ENCODE data around the gene TPRG1L.
A peak's percentile ranks its signal among the peaks of the same experiment; 100 is the strongest.
"Not testable (repeated sequence)": the region's sequence is repeated elsewhere in the genome, so short reads cannot be mapped to it uniquely, and the experiment has no call there.

The TPRG1L gene

GRCh38 chr1:3608154-3608553 lies 16.7 kb upstream of the TPRG1L start:
- no peak for DNase-seq

GRCh38 chr1:3609016-3609768 lies 15.6 kb upstream of the TPRG1L start:
- DNase-seq = peak in 2 of 51 donors; percentile 18 to 19

DNA sequence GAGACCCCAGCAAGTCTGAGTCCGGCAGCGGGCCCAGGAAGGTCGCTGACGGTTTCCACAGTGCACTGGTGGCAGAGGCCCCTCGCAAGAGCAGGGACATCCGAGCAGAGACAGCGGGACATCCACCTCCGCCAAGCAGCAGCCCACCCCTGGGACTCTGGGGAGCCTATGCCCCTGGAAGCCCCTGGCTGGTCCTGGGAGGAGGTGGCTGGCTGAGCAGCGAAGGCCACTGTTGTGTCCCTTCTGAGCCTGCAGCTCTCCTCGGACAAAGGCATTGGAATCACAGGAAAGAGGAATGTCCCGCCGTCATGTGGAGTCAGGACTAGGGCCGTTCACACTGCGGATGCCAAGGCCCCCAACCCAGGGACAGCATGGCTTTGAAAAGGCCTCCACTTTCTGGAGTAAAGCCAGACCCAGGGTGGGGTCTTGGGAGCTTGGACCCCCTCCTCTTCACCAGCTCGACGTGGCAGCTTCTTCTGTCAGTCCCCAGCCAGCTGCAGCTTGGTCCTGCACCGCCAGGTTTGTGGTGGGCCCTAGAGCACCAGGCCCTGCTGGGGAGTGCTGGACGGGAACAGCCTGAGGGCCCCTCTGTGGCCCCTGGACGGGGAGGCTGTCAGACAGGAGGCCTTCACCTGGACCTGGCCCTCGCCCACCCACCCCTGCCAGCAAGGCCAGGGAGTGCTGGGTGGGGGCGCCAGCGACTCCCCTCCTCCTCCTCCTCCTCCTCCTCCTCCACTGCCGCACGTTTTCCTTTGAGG lies 14.9 kb upstream of the TPRG1L start:
- DNase-seq = no peak

- no peak for DNase-seq
Observed at GRCh38 chr1:3610527-3611169, 14.2 kb upstream of the TPRG1L start.

GRCh38 chr1:3611170-3612019 lies 13.4 kb upstream of the TPRG1L start, which contains the start of gene MEGF6:
TSS of gene MEGF6 (minus strand) at chr1:3611508. CDS start at chr1:3611268, 240 bp downstream.
- DNase-seq = peak in 18 of 51 donors; percentile 13 to 61 (median 38)

GRCh38 chr1:3612123-3612522 lies 12.7 kb upstream of the TPRG1L start:
- no peak for DNase-seq

GRCh38 chr1:3614755-3615742 lies 9.8 kb upstream of the TPRG1L start:
- DNase-seq = peak in 3 of 51 donors; percentile 13 to 18 (median 14)

GRCh38 chr1:3616861-3617260 lies 8.0 kb upstream of the TPRG1L start:
- no peak for DNase-seq

GRCh38 chr1:3617806-3618345 lies 6.9 kb upstream of the TPRG1L start:
- no peak for DNase-seq

DNA sequence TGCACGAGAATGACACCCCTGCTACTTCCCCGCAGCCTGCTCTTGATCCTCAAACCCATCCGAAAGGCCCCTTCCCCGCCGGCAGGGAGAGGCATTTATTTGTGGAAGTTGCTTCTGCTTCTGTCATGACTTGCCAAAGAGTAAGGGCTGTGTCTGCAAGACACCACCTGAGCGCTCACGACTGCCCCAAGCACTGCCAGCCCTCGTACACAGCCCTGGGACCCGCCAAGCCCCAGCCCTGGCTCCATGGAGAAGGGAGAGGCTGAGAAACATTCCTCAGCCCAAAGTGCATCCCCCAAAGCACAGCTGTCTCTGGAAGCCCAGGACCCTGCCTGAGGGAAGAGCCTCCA lies 6.3 kb upstream of the TPRG1L start:
- DNase-seq = no peak

GRCh38 chr1:3618881-3619671 lies 5.7 kb upstream of the TPRG1L start:
- peak in 40 of 51 donors; percentile 9 to 77 (median 46) for DNase-seq

GRCh38 chr1:3620708-3621107 lies 4.1 kb upstream of the TPRG1L start:
- DNase-seq = no peak

- peak in 21 of 51 donors; percentile 8 to 54 (median 33) for DNase-seq
Observed at GRCh38 chr1:3621151-3621671, 3.6 kb upstream of the TPRG1L start.

DNA sequence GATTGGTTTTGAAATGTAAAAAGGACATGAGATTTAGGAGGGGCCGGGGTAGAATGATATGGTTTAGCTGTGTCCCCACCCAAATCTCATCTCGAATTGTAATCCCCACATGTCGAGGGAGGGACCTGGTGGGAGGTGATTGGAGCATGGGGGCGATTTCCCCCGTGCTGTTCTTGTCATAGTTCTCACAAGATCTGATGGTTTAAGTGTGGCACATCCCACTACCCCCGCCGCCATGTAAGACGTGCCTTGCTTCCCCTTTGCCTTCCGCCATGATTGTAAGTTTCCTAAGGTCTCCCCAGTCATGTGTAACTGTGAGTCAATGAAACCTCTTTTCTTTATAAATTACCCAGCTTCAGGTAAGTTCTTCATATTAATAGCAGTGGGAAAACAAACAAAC lies 2.7 kb upstream of the TPRG1L start:
- not testable (repeated sequence) for DNase-seq

DNA sequence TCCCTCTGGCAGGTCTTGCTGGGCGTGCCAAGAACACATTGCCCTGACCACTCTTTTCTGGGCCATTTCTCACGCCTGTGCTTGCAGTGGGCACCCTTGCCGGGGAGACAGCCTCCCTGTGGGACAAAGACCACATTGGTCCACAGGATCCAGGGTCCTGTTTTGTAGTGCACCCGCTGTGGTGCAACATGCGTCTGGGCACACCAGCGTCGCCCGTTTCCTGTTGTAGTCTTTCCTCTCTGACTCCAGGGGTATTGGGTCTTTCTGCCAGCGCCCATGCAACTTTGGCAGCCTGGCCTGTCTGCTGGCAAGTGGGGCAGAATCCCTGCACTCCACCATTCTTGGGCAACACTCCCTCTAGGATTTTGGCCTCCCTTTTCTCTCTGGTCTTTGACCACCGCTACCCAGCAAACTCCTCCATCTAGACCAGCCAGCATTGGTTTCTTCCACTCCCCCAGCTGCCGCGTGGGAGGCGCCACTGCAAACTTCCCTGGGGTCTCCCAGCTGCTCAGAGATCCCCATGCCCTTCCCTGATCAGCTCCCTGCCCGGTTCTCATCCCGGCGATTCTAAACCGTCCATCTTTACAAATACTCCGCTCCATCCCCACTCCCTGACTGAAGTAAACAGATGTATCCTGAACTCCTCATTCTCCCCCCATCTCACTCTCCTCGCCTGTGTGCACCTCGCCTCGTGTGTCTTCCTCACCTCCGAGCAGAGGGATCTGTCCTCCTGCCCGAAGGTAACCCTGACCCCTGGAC lies 1.2 kb upstream of the TPRG1L start:
- DNase-seq = no peak

DNA sequence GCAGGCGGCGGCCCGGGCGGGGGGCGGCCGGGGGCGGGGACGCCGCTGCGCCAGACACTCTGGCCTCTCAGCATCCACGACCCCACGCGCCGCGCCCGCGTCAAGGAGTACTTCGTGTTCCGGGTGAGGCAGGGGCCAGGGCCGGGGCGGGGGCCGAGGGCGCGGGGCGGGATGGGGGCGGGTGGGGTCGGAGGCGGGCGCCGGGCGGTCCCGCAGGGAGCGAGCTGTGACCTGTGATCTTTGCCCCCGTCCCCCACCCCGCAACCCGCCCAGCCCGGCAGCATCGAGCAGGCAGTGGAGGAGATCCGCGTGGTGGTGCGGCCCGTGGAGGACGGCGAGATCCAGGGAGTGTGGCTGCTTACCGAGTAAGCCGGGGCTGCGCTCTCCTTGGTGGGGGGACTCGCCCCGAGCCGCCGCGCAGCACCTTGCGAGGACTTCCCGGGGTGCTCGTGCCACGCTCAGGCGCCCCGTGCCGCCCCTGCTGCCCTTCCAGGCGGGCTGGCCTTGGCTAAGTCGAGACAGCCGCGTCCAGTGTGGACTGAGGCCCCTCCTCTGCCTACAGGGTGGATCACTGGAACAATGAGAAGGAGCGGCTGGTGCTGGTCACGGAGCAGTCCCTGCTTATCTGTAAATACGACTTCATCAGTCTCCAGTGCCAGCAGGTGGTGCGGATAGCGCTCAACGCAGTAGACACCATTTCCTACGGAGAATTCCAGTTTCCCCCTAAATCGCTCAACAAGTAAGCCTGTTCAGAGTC lies 514 bp downstream of the TPRG1L start:
- DNase-seq = peak in 3 of 51 donors; percentile 40 to 72 (median 45)

DNA sequence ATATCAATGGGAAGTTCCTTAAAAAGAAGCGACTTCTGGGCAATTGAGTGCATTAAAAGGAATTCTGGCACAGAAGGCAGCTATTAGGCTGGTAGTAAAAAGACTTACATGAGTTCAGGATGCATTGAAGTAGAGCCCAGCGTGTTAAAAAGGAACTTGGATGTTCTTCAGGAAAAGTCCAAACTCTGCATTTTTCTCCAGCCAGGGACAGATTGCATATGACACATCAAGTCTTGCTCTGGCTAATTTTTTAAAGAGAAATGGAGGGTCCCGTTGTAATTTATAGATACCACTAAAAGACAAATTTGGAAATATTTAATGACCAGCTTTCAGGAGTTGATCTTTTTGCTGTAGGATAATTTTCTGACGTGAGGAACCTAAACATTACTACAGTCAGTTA lies 1.2 kb downstream of the TPRG1L start:
- no peak for DNase-seq

Data from hypothalamus (tissue), 51 donors.